Measurements from ENCODE around the gene SCN10A.
A peak's percentile ranks its signal among the peaks of the same experiment; 100 is the strongest.

SCN10A gene

GRCh38 chr3:38717355-38718240 is 98.4 kb downstream of the SCN10A start:
- no peak for DNase-seq

DNA sequence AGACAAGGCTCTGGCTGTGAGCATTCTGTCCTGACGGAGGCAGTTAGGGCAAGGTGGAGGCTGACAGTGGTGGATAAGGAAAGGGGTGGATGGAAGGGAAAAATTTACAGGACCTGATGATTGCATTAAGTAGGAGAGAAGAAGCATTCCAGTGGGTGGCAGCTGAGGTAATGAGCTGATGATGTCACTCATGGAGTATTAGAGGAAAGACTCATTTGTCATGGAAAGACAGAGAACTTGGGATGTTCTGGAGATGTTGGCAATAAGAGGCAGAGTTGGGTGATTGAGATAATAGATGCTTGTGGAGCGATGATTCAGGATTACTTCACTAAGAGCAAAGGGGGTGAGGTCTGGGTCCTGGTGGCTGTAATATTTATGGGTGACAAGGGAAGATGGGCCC is 102.9 kb downstream of the SCN10A start:
- DNase-seq, result no peak

- no peak for DNase-seq
Measured at GRCh38 chr3:38711321-38711720, 104.7 kb downstream of the SCN10A start.

DNA sequence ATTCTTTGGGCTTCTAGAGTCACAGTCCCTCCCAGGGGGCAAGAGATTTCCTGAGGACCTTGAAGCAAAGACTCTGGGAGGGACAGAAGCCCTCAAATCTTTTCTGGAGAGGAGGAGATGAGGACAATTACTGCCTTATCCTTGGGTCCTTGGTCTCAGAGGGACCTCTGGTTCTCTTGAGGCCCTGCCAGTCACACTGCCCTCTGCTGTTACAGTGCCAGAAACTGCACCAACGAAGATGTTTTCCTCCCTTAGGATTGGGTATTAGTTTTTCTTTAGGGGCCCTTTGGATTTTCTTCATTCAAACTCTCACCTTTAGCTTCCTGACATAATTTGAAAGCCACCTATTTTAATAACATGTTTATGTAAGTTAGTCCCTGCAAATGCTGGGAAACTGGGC is 108.3 kb downstream of the SCN10A start:
- DNase-seq, result no peak

DNA sequence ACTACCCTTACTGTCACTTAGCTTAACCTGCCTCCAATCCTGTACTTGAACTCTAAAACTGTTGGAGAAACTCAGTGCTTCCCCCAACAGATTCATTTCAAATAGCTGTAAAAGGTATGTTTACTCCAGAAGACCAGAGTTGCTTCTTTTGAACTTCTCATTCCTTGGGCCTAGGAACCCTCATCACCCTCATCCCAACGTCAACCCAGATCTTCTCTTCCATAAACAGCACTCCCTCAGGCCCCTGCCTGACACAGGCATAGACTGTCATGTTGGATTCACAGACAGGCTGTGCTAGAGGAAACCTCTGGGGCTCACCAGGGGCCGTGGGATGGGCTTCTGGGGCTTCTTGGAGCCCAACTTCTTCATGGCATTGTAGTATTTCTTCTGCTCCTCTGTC is 109.1 kb downstream of the SCN10A start:
- no peak for DNase-seq

GRCh38 chr3:38702231-38702630 is 113.8 kb downstream of the SCN10A start:
- DNase-seq, result no peak

DNA sequence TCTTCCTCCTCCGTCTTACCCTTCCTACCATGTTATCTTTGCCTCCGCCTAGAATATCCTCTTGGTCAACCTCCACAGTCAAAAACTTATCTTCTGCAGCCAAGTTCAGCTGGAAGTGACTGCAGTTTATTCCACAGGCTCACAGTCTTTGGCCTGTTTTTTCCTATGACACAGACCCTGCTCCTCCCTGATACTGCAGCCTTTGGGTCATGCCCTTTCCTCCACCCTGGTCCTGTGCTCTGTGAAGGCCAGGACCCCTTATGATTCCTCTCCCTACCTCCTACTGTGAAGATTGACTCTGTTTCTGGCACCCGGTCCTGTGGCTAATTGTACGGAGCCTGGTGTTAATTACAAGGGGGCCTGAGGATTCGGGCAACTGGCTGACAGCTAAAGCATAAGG is 117.3 kb downstream of the SCN10A start:
- DNase-seq, result no peak

- no peak for DNase-seq
Measured at GRCh38 chr3:38698061-38698460, 118.0 kb downstream of the SCN10A start.

DNA sequence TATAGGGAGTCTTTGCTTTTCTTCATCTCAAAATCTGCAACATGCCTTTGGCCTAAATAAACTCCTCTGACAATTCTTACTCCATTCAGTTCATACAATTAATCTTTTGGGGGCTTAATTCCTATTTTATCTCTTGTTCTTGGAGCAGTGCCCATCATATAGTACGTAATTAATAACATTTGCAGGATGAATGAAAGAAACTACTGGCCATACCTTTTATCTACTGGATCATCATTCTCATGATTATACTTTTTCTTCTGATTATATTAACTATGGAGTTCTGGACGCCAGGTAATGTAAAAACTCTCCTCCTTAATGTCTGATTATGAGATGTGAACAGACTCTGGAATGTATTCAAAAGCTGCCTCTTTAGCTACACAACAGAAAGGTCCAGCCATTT is 120.0 kb downstream of the SCN10A start:
- DNase-seq, result no peak

GRCh38 chr3:38690185-38690584 is 125.8 kb downstream of the SCN10A start:
- DNase-seq, result no peak

GRCh38 chr3:38689774-38690173 is 126.2 kb downstream of the SCN10A start:
- no peak for DNase-seq

DNA sequence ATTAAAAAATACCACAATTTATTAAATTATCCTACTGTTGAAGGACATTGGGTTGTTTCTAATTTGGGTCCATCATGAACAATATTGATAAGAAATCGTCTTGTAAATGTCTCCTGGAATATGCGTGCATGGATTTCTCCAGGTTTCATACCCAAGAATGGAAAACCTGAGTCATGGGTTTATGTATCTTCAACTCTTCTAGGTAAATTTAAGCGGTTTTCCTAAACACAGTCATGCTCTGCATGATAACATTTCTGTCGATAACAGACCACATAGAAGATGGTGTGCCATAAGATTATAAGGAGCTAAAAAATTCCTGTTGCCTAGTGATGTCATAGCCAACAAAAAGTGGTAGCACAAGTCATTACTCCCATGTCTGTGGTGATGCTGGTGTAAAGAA is 126.7 kb downstream of the SCN10A start:
- no peak for DNase-seq

GRCh38 chr3:38687321-38687720 is 128.7 kb downstream of the SCN10A start:
- DNase-seq, result no peak

GRCh38 chr3:38684546-38684945 is 131.5 kb downstream of the SCN10A start:
- DNase-seq, result no peak

DNA sequence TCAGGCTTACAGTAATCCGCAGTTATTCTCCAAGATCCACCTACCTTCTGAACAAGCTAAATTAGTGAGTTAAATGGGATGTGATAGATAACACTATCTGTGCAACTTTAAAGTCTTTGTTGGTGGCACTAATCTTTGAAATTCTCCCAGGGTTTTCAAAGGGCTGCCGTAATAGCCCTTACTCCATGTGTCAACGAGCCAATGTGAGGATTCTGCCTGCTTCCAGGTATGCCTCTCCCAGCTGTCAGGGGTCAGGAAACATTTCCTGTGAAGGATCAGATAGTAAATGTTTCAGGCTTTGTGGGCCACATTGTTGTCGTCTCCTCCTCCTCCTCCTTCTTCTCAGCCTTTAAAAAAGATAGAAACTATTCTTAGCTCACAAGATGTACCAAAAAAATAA is 146.3 kb downstream of the SCN10A start:
- DNase-seq, result no peak

GRCh38 chr3:38662544-38662943 is 153.5 kb downstream of the SCN10A start:
- DNase-seq, result no peak

DNA sequence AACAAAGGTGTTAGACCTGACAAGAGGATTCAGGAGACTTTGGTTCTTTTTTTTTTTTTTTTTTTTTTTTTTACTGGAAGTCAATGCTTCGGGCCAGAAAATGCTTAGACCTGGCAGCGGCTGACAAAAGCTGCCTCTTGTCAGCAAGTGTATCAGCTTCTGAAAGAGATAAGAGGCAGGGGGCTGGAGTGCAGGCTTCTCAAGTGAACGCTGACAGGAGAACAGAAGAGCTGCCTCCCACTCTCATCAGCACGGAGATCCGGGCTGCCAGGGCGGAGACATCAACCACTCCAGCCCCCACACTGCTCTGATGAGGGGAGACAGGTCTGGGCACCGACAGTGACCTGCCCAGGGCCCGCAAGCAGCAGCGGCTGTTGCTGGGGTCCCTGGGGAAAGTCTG is 157.2 kb downstream of the SCN10A start:
- DNase-seq, result no peak

DNA sequence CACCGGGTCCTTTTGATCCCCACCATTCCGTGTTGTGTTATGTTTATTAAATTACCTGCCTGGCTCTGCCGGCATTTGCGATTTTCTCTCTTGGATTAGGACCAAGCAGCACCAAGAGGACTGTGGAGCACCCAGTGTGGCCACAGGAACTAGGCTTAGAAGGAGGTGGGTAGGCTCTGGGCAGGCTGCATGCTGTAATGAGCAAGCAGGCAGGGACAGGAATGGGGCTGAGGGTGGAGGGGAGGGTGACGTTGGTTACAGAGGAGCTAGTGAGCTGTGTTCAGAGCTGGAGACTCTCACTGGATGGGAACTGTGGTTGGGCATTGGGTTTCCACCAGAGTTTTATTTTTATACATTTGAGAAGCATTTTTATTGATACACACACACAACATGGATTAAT is 158.6 kb downstream of the SCN10A start:
- no peak for DNase-seq

DNA sequence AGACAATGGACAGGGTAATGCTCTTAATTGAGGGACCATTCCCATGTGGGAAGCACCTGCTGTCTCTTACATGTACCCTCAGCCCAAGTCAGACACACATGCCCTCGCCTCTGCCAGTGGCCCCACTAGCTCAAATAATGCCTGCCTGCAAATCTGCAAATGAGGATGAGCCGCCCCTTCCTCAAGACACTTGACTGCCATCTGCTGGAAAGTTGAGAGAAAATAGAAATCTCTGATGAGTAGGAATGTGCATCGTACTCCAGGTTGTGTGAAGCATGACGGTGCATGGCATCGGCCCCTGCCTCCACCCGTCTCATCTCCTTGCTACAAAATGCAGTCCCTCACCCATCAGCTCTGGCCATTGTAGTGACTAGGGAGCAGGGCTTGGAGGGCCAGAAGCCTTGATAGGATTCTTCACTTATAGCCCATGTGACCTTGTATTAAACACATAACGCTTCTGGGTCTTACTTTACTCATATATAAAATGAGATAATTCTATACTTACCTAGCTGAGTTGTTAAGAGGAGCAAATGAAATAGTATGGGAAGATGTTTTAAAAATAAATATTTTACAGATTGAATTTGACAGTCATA is 160.2 kb downstream of the SCN10A start:
- DNase-seq, result no peak

DNA sequence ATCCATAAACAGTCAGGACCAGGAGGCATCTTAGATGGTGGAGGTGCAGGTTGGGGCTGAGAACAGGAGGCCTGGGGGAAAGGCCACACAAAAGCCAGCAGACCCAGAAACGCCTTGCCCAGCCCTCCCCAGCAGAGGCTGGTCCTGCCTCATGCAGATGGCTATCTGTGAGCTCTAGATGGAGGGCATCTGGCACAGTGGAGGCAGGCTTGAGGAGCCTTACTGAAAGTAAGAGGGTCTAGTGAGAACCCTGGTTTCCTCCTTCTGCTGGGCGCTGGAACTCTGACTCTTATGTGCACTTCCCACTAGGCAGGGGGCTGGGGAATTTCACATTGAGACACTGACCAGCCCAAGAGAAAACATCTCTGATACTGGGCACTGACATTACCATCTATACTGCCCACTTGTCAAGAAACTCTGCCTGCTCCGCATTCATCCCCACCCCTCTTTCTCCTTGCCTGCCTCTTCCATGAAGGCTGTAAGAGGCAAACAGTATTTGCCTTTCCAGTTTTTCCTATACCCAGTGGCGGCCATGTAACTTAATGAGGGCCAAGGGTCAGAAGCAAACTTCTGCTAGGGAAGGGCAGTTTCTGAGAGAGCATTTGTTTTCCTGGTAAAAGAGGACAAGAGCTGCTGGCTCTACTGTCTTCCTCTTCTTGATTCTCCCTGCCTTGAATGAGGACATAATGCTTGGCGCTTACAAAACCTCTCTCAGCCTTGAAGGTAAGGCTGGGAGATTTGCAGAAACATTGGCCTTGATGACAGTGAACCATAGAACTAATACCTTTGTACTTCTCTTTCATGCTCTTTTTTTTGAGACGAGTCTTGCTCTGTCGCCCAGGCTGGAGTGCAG is 162.1 kb downstream of the SCN10A start:
- no peak for DNase-seq

GRCh38 chr3:38652934-38653333 is 163.1 kb downstream of the SCN10A start:
- no peak for DNase-seq

GRCh38 chr3:38651153-38651789 is 164.7 kb downstream of the SCN10A start:
- peak; percentile 80 for DNase-seq
